SJSA1 (cell line): ENCODE measurements around the gene PARP6. TPM values are rescaled to one million over a fixed set of nuclear protein-coding genes. Genes with fewer than 3 reads are reported as not detected.

Source experiments
- DNase-seq, 2 experiments: peaks; one replicate each; pipeline ENCODE4 v3.0.0-alpha.2; 2015 to 2020; ENCODE audit warnings: low spot score in 2 of 2, low read depth in 1 of 2
- H3K27ac ChIP-seq: fragments of 250-450 bp; sonication (Bioruptor Pico); 2 replicates; pipeline ENCODE4 v1.5.1; 2020; ENCODE audit warnings: mild to moderate bottlenecking, moderate library complexity
- H3K27me3 ChIP-seq: fragments of 250-450 bp; sonication (Bioruptor Pico); replicated peaks from 2 replicates; pipeline ENCODE4 v1.5.1; 2020; ENCODE audit warnings: mild to moderate bottlenecking, moderate library complexity
- H3K36me3 ChIP-seq: fragments of 250-450 bp; sonication (Bioruptor Pico); 2 replicates; pipeline ENCODE4 v1.5.1; 2020; ENCODE audit warnings: mild to moderate bottlenecking
- H3K4me1 ChIP-seq: fragments of 250-450 bp; sonication (Bioruptor Pico); replicated peaks from 2 replicates; pipeline ENCODE4 v1.6.1; 2021; ENCODE audit warnings: mild to moderate bottlenecking
- H3K4me3 ChIP-seq: fragments of 250-450 bp; sonication (Bioruptor Pico); 2 replicates; pipeline ENCODE4 v1.5.1; 2020; ENCODE audit warnings: mild to moderate bottlenecking
- H3K9me3 ChIP-seq: fragments of 250-450 bp; sonication (Bioruptor Pico); replicated peaks from 2 replicates; pipeline ENCODE4 v1.5.1; 2020; ENCODE audit warnings: mild to moderate bottlenecking
- total RNA-seq: library from RNA; depleted of rRNA; stranded (reverse); fragments of >200 nt; shearing (Covaris generic); gene quantifications from 2 replicates; pipeline ENCODE4 v1.2.3, GENCODE V29; 2014; rRNA removed

The PARP6 gene, protein sequence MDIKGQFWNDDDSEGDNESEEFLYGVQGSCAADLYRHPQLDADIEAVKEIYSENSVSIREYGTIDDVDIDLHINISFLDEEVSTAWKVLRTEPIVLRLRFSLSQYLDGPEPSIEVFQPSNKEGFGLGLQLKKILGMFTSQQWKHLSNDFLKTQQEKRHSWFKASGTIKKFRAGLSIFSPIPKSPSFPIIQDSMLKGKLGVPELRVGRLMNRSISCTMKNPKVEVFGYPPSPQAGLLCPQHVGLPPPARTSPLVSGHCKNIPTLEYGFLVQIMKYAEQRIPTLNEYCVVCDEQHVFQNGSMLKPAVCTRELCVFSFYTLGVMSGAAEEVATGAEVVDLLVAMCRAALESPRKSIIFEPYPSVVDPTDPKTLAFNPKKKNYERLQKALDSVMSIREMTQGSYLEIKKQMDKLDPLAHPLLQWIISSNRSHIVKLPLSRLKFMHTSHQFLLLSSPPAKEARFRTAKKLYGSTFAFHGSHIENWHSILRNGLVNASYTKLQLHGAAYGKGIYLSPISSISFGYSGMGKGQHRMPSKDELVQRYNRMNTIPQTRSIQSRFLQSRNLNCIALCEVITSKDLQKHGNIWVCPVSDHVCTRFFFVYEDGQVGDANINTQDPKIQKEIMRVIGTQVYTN
- total RNA-seq: 18.8 and 35.6 TPM in 2 replicates

DNA sequence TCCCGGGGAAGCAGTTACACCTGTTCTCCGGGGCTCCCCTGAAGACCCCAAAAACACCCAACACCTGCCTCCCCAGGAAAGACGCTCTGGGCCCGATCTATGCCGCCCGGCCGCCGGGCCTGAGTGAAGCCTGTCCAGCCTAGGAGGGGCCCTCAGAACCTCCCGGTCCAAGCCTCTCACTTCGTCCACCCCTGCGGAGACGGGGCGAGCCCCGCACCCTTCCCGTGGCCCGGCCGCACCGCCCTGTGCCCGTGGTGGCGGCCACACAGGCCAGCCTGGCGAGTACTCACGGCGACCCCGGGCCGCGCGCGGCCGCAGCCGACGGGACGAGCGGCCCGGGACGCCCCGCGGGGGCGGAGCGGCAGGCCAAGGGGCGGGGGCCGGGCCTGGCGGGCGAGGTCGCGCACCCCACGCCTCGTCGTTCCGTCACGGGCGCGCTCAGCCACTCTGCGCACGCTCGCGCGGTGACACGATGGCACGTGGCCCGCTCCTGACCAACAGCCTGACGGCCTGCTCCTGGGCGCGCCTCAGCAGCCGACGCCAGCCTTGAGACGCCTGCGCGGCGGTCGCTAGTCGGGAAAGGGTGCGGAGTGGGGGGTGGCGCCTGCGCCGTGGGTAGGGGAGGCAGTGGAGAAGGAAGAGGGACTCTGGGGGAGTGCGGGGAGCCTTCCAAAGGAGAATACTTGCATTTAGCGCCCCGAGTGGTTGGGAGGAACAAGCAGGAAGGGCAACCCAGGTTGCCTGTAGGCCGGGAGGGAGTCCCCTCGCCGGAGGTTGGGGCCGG lies at the start of gene PARP6:
TSS of gene PARP6 (minus strand) at position 342 of the 784 bp plus-strand sequence. CDS start 5,077 bp downstream, outside the sequence.
- no peaks in the 10 kb centered on the region for H3K9me3 ChIP-seq
- H3K4me1 ChIP-seq: peaks cover 10% of the 10 kb centered on the region
- H3K4me3 ChIP-seq: peak within 1 kb of the TSS; percentile 80
- DNase-seq: peak; percentile 93 to 98
- peak within 1 kb of the TSS; percentile 2 for H3K27ac ChIP-seq
- H3K36me3 ChIP-seq: peaks cover 21% of the 10 kb centered on the region
- no peaks in the 10 kb centered on the region for H3K27me3 ChIP-seq

- Histone ChIP-seq H3K36me3 (no peaks in the 10 kb centered on the region), H3K4me3 (peak within 1 kb of the TSS; percentile 36), H3K27me3 (no peaks in the 10 kb centered on the region; the same call in 1 of the 2 replicates), H3K27ac (no peak within 1 kb of the TSS), H3K4me1 (peaks cover 11% of the 10 kb centered on the region), H3K9me3 (peaks cover 3% of the 10 kb centered on the region; the same call in 1 of the 2 replicates)
- DNase-seq: peak; percentile 62 to 81
Observed at GRCh38 chr15:72319985-72320671, 47.8 kb upstream of the PARP6 start, which contains the start of gene CELF6. Gene CELF6 (minus strand): TSS chr15:72320157. CDS start chr15:72319874, 283 bp downstream.

DNA sequence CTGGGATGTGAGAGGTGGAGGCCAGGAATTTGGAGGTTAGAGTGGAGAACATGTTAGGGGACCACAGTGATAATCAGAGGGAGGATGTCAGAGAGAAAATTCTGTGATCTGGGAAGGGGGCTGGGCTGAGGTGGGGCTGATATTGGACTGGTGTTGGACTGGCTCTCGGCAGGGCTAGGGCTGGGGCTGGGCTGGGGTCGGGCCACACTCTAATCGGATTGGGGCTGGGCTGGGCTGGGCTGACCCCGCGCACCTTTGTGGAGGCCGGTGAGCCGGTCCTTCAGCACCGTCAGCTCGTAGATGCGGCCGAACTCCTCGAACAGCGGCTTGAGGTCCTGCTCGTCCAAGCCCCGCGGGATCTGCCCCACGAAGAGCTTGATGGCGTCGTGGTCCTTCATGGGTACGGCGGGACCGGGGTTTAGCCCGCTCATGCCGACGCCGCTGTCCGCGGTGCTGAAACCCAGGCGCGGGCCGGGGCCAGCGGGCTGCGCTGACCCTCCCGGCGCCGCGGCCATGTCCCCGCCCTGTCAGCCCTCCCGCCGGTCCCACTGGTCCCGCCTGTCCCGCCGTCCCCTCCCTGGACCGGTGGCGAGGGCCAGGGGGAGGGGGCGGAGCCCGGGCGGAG lies 47.1 kb upstream of the PARP6 start:
- peaks cover 3% of the 10 kb centered on the region; the same call in 1 of the 2 replicates for H3K9me3 ChIP-seq
- H3K4me1 ChIP-seq: peaks cover 11% of the 10 kb centered on the region
- H3K36me3 ChIP-seq: no peaks in the 10 kb centered on the region
- no peaks in the 10 kb centered on the region; the same call in 1 of the 2 replicates for H3K27me3 ChIP-seq
- DNase-seq: peak; percentile 18 to 67
- H3K4me3 ChIP-seq: peak overlapping the region; percentile 36
- H3K27ac ChIP-seq: no peak overlapping the region

DNA sequence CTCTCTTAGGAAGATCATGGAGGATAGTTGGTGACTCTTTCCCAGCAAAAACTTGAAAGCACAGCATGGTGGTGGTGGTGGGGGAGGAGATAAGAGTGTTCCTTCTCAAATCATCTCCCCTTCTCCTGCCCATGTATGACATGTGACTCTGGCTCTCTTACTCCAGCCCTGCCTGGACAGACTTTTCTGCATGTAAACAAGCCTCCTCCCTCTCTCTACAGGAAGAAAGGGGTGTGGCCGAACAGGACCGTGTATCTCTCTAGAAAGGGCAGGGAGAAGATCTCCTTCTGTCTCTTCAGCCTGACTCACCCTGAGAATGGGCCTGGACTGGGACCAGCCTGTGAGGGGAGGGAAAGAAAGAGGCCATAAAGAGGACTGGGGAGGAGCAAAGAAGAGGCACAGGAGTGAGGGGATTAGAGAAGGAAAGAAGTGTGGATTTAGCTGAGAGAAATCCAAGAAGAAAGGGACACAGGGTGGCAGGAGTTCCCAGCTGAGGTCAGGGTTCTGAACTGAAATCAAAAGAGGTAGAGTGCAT lies 46.1 kb upstream of the PARP6 start:
- no peak for DNase-seq
- Histone ChIP-seq H3K27me3 (no peaks in the 10 kb centered on the region; the same call in 1 of the 2 replicates), H3K4me3 (no peak overlapping the region), H3K27ac (no peak overlapping the region), H3K4me1 (peaks cover 11% of the 10 kb centered on the region), H3K36me3 (no peaks in the 10 kb centered on the region), H3K9me3 (peaks cover 3% of the 10 kb centered on the region; the same call in 1 of the 2 replicates)

DNA sequence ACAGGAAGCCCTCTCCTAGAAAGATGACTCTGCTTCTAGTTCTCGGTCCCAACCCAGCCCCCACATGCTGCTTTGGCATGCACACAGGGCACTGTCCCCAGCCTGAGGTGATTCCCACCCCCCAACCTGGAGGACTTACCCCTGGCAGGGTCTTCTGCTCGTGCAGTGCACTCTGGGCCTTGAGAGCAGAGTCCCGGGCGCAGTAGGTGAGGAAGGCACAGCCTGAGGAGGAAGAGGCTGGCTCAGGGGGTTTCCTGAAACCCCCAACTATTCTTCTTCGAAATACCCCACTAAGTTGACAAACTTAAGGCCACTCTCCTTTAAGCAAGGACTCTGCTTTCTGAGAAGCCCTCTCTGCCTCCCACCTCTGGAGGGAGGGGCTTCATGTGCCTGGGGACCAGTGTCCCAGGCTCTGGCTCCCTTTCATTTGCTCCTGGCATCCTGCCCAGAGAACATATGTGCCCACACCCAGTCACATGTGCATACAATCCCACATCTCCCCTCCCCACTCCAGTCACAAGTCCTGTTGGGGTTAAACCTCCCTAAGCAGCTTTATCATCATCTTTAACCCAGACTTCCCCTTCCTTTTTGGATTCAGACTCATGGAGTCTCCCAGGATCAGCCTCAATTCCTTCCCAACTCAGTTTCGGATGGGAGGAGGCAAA lies 43.5 kb upstream of the PARP6 start:
- H3K9me3 ChIP-seq: peaks cover 3% of the 10 kb centered on the region; the same call in 1 of the 2 replicates
- H3K4me3 ChIP-seq: no peak overlapping the region
- DNase-seq: no peak
- H3K27me3 ChIP-seq: no peaks in the 10 kb centered on the region; the same call in 1 of the 2 replicates
- H3K36me3 ChIP-seq: no peaks in the 10 kb centered on the region
- no peak overlapping the region for H3K27ac ChIP-seq
- peaks cover 11% of the 10 kb centered on the region for H3K4me1 ChIP-seq

DNA sequence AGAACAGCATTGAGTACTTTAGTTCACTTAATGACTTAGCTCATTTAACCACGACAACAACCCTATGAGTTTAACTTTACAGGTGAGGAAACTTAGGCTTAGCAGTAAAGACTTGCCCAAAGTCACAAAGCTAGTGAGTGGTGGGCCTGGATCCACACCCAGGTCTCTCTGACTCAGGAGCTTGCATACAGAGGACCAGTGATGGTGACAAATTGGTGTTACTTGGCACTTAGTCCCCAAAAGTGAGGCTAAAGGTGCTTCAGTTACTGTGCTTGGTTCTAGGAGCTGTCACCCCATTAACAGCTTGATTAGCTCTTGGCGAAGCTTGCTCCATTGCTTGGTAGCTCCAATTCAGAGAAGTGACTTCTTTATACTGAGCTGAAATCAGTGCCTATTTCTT lies 41.5 kb upstream of the PARP6 start:
- Histone ChIP-seq H3K4me3 (no peak overlapping the region), H3K36me3 (no peaks in the 10 kb centered on the region), H3K27me3 (no peaks in the 10 kb centered on the region), H3K4me1 (no peaks in the 10 kb centered on the region), H3K27ac (no peak overlapping the region), H3K9me3 (no peaks in the 10 kb centered on the region)
- no peak for DNase-seq

GRCh38 chr15:72313448-72313840 lies 41.1 kb upstream of the PARP6 start:
- DNase-seq: no peak
- H3K27me3 ChIP-seq: no peaks in the 10 kb centered on the region
- no peaks in the 10 kb centered on the region for H3K9me3 ChIP-seq
- H3K4me1 ChIP-seq: no peaks in the 10 kb centered on the region
- no peak overlapping the region for H3K4me3 ChIP-seq
- H3K27ac ChIP-seq: no peak overlapping the region
- no peaks in the 10 kb centered on the region for H3K36me3 ChIP-seq

DNA sequence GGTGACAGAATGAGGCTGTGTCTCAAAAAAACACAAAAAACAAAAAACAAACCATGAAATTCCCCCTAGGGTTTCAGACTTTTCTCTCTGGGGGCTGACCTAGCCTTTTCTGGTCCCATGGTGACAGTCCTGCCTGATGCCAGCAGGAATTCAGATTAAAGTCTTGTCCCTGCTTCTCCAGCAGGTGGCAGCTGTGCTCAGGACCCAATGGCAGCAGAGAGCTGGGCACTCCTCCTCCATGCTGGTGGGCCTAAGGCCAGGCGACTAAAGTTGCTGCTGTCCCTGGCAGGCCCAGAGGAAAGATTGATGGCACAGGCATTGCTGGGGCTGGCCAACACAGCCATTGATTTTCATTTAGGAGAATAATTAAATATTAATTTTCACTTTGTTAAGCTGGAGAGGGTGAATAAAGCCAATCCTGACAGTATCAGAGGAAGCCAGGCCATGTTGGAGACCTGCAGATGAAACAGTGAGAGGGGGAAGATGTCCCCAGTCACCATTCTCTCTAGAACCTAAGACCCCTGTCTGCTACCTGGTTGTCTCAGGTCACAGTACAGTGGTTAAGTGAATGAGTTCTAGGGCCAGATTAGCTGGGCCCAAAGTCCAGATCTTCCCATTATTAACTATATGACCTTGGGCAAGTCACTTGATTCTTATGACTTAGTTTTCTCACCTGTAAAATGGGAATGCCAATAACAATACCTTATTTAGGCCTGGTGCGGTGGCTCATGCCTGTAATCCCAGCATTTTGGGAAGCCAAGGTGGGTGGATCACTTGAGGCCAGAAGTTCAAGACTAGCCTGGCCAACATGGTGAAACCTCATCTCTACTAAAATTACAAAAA lies 40.5 kb upstream of the PARP6 start:
- Histone ChIP-seq H3K27ac (no peak overlapping the region), H3K4me1 (no peaks in the 10 kb centered on the region), H3K9me3 (no peaks in the 10 kb centered on the region), H3K27me3 (no peaks in the 10 kb centered on the region), H3K36me3 (no peaks in the 10 kb centered on the region), H3K4me3 (no peak overlapping the region)
- DNase-seq: peak; percentile 44 to 74

GRCh38 chr15:72307026-72307425 lies 34.7 kb upstream of the PARP6 start:
- Histone ChIP-seq H3K4me1 (0 out of 2 replicates have a peak, but pooled peaks cover 6% of the 10 kb centered on the region), H3K36me3 (no peaks in the 10 kb centered on the region), H3K9me3 (no peaks in the 10 kb centered on the region), H3K4me3 (no peak overlapping the region), H3K27ac (no peak overlapping the region), H3K27me3 (no peaks in the 10 kb centered on the region)
- no peak for DNase-seq

DNA sequence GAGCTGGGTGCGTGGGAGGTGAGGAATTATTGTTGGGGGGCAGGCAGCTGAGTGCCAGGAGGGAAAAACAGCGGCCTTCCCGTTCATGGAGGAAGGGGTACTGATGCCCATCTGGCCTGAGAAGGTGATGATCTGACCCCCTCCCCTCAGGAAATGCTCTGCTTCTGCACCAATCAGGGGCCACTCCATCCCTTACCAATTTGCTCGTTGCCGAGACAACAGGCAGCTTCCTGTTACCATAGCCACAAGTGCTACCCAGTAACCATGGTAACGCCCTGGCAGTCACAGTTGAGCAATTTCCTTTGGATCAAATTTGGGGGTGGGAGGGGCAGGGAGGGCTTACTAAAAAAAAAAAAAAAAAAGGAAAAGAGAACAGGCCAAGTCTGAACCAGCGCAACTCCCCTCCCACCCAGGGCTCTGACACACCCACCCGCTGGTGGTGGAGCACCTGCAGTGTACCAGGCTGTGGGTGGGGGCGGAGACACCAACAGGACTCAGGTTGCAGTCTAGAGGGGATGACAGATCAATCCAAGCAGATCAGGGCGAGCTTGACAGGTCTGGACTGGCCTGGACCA lies 33.9 kb upstream of the PARP6 start:
- Histone ChIP-seq H3K27ac (no peak overlapping the region), H3K4me1 (0 out of 2 replicates have a peak, but pooled peaks cover 6% of the 10 kb centered on the region), H3K36me3 (no peaks in the 10 kb centered on the region), H3K9me3 (no peaks in the 10 kb centered on the region), H3K27me3 (no peaks in the 10 kb centered on the region), H3K4me3 (no peak overlapping the region)
- DNase-seq: no peak

DNA sequence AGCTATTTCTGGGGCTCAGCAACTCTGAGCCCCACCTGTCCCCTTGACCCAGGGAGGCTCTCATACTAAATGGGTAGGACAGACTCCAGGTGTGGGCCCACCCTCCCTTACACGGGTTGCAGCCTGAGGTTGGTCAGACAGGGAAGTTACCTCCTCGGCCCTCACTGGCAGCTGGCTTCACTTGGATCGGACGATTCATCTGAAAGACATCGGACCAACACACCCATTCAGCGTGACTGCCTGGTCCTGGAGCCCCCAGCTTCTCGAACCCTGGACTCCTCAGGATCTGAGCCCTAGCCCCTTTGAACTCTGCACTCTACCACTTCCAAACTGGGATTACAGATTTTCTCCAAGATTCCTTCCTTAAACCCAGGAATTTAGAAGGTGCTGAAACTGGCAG lies 32.2 kb upstream of the PARP6 start:
- 0 out of 2 replicates have a peak, but pooled peaks cover 6% of the 10 kb centered on the region for H3K4me1 ChIP-seq
- no peak for DNase-seq
- no peak overlapping the region for H3K27ac ChIP-seq
- no peaks in the 10 kb centered on the region for H3K36me3 ChIP-seq
- H3K9me3 ChIP-seq: no peaks in the 10 kb centered on the region
- H3K27me3 ChIP-seq: no peaks in the 10 kb centered on the region
- no peak overlapping the region for H3K4me3 ChIP-seq
